Uterus (tissue), 2 donors: ENCODE results near the gene INTS4.
"Not testable (repeated sequence)": the region's sequence is repeated elsewhere in the genome, so short reads cannot be mapped to it uniquely, and the experiment has no call there.

Source experiments
- POLR2A ChIP-seq, 2 donors: fragments of 450-650 bp; IDR thresholded peaks; one replicate each; pipeline ENCODE4 v1.6.1; 2016; ENCODE audit warnings: antibody characterized with exemption in 2 of 2, mild to moderate bottlenecking in 1 of 2, moderate library complexity in 1 of 2
- TF ChIP-seq, protein P1 (sequence below), 4 experiments: fragments of 200-600 bp in 2 of 4; fragments of 450-650 bp in 2 of 4; sonication (generic) in 2 of 4; IDR thresholded peaks; one replicate each; pipeline ENCODE4 v1.5.1; 2016 to 2019; ENCODE audit warnings: antibody characterized with exemption in 4 of 4, mild to moderate bottlenecking in 2 of 4, moderate library complexity in 1 of 4

DNA sequence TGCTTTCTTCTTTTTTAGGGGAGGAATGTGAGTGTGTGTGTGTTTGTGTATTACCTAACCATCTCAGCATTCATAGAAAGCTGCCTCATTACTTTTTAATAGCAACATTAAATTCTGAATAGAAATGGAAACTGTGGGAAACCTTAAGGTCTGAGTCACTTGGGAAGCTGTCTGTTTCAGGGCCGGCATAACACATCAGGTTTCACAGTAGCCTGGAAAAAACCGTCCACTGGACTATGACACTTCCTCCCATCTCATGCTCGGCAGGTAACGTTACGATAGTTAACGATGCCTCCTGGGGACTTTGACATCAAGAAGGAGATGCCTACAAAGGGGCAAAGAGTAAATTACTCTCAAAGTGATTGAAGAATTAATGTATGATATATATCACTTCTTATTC is 83.6 kb downstream of the INTS4 start:
- TF ChIP-seq, protein P1, sequence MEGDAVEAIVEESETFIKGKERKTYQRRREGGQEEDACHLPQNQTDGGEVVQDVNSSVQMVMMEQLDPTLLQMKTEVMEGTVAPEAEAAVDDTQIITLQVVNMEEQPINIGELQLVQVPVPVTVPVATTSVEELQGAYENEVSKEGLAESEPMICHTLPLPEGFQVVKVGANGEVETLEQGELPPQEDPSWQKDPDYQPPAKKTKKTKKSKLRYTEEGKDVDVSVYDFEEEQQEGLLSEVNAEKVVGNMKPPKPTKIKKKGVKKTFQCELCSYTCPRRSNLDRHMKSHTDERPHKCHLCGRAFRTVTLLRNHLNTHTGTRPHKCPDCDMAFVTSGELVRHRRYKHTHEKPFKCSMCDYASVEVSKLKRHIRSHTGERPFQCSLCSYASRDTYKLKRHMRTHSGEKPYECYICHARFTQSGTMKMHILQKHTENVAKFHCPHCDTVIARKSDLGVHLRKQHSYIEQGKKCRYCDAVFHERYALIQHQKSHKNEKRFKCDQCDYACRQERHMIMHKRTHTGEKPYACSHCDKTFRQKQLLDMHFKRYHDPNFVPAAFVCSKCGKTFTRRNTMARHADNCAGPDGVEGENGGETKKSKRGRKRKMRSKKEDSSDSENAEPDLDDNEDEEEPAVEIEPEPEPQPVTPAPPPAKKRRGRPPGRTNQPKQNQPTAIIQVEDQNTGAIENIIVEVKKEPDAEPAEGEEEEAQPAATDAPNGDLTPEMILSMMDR (IDR thresholded peaks at IDR 0.05) = not testable (repeated sequence)
- TF ChIP-seq POLR2A (IDR thresholded peaks at IDR 0.05) = not testable (repeated sequence)
